ENCODE measurements around the gene MRM3.

DNA sequence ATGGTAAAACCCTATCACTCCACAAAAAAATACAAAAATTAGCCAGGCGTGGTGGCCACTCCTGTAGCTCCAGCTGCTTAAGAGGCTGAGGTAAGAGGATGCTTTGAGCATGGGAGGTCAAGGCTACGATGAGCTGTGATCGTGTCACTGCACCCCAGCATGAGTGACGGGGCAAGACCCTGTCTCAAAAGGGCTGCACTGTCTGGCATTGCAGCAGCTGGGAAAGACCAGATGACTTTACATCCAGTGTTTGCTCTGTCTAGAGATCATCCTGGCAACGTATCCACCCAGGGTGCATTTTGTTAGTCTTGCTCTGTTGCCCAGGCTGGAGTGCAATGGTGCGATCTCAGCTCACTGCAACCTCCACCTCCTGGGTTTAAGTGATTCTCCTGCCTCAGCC lies 52.0 kb downstream of the MRM3 start:
- TF ChIP-seq, protein P1, sequence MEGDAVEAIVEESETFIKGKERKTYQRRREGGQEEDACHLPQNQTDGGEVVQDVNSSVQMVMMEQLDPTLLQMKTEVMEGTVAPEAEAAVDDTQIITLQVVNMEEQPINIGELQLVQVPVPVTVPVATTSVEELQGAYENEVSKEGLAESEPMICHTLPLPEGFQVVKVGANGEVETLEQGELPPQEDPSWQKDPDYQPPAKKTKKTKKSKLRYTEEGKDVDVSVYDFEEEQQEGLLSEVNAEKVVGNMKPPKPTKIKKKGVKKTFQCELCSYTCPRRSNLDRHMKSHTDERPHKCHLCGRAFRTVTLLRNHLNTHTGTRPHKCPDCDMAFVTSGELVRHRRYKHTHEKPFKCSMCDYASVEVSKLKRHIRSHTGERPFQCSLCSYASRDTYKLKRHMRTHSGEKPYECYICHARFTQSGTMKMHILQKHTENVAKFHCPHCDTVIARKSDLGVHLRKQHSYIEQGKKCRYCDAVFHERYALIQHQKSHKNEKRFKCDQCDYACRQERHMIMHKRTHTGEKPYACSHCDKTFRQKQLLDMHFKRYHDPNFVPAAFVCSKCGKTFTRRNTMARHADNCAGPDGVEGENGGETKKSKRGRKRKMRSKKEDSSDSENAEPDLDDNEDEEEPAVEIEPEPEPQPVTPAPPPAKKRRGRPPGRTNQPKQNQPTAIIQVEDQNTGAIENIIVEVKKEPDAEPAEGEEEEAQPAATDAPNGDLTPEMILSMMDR (conservative IDR thresholded peaks at IDR 0.05; ENCODE audit: low read length), result no peak
- no peak for TF ChIP-seq EZH2phosphoT487 (IDR thresholded peaks at IDR 0.05; ENCODE audit: borderline replicate concordance)

Measured in Loucy (cell line).